HCT116 (cell line): ENCODE measurements around the gene NLRP14. TPM values are rescaled to one million over a fixed set of nuclear protein-coding genes. Genes with fewer than 3 reads are reported as not detected.
A peak's percentile ranks its signal among the peaks of the same experiment; 100 is the strongest.

ENCODE experiments used
- ATAC-seq: fragments of 200-7000 bp; cut with Tn5 transposase; 2 replicates; pipeline ENCODE4 v1.9.1; 2020; ENCODE audit warnings: mild to moderate bottlenecking, moderate library complexity
- BruUV-seq: library from RNA; stranded (reverse); fragments of 400-500 nt; replicated peaks from 2 replicates; lab custom pipeline; 2021; lab: Mats Ljungman, UMichigan
- CTCF ChIA-PET: fragments of 300-600 bp; sonication (Branson Sonifier 250); formaldehyde crosslinking; loops from one replicate; lab custom pipeline; 2021; ENCODE audit warnings: antibody characterized with exemption; lab: Charles Lee
- POLR2A ChIA-PET: fragments of 300-600, 350-600 bp; sonication (Branson Sonifier 250); formaldehyde crosslinking; loops from one replicate; lab custom pipeline; 2021; ENCODE audit warnings: antibody characterized with exemption; lab: Charles Lee
- RAD21 ChIA-PET, 2 experiments: fragments of 300-600 bp; sonication (Branson Sonifier 250); formaldehyde crosslinking; loops; one replicate each; lab custom pipeline; 2023; ENCODE audit warnings: low total read pairs in 2 of 2; ENCODE audit not compliant: uncharacterized antibody in 2 of 2, unreplicated experiment in 2 of 2, low non-redundant PET in 1 of 2; lab: Charles Lee
- DNase-seq: peaks from one replicate; pipeline ENCODE4 v3.0.0-alpha.2; 2010; ENCODE audit warnings: low read depth, low spot score
- H2AFZ ChIP-seq: fragments of 200-600 bp; shearing (Covaris generic), sonication (generic); 2 replicates; pipeline ENCODE4 v1.6.1; 2017; ENCODE audit warnings: low read depth, mixed run types, mixed read lengths, antibody characterized with exemption, low read length; ENCODE audit not compliant: poor library complexity, severe bottlenecking
- H3K27ac ChIP-seq: 2 replicates; pipeline ENCODE4 v1.5.1; 2012; ENCODE audit warnings: low read depth, low read length
- H3K27me3 ChIP-seq: fragments of 200-600 bp; sonication (generic); 2 replicates; pipeline ENCODE4 v1.6.1; 2016; ENCODE audit warnings: mixed run types, low read length, mixed read lengths; ENCODE audit not compliant: insufficient read depth
- H3K36me3 ChIP-seq, 2 experiments: fragments of 200-500 bp in 1 of 2; fragments of 200-600 bp in 1 of 2; sonication (Bioruptor generic) in 1 of 2; sonication (generic) in 1 of 2; 2 replicates each; pipeline versions ENCODE4 v1.5.1 to v1.6.1; 2014 to 2016; ENCODE audit warnings: low read length in 2 of 2, inconsistent platforms in 1 of 2, mixed read lengths in 1 of 2, mixed run types in 1 of 2; ENCODE audit not compliant: insufficient read depth in 2 of 2, control insufficient read depth in 1 of 2
- H3K4me1 ChIP-seq, 2 experiments: fragments of 200-600 bp in 1 of 2; sonication (generic) in 1 of 2; 2 replicates each; pipeline versions ENCODE4 v1.5.1 to v1.6.1; 2012 to 2017; ENCODE audit warnings: low read length in 2 of 2, inconsistent platforms in 1 of 2, mild to moderate bottlenecking in 1 of 2, mixed read lengths in 1 of 2, mixed run types in 1 of 2, moderate library complexity in 1 of 2; ENCODE audit not compliant: insufficient read depth in 2 of 2, control insufficient read depth in 1 of 2
- H3K4me2 ChIP-seq: fragments of 200-600 bp; sonication (generic); 2 replicates; pipeline ENCODE4 v1.6.1; 2017; ENCODE audit warnings: mixed run types, low read length, mixed read lengths
- H3K4me3 ChIP-seq, 2 experiments: fragments of 200-600 bp in 1 of 2; sonication (generic) in 1 of 2; replicated peaks in 1 of 2; 2 replicates each; pipeline ENCODE4 v1.5.1; 2011 to 2016; ENCODE audit warnings: low read length in 2 of 2, control low read depth in 1 of 2, low read depth in 1 of 2, mild to moderate bottlenecking in 1 of 2, mixed read lengths in 1 of 2, mixed run types in 1 of 2
- H3K79me2 ChIP-seq: fragments of 200-600 bp; sonication (generic); 2 replicates; pipeline ENCODE4 v1.6.1; 2017; ENCODE audit warnings: mild to moderate bottlenecking, mixed run types, low read length, moderate library complexity, mixed read lengths; ENCODE audit not compliant: insufficient read depth
- H3K9ac ChIP-seq: fragments of 200-600 bp; sonication (generic); 2 replicates; pipeline ENCODE4 v1.6.1; 2016; ENCODE audit warnings: low read length, mixed read lengths
- H3K9me2 ChIP-seq: fragments of 200-600 bp; sonication (generic), shearing (Covaris generic); 2 replicates; pipeline ENCODE4 v1.6.1; 2017; ENCODE audit warnings: mixed run types, mild to moderate bottlenecking, moderate library complexity; ENCODE audit not compliant: insufficient read depth
- H3K9me3 ChIP-seq, 2 experiments: fragments of 200-500 bp in 1 of 2; fragments of 200-600 bp in 1 of 2; sonication (Bioruptor generic) in 1 of 2; sonication (generic) in 1 of 2; 2 replicates each; pipeline ENCODE4 v1.6.1; 2014 to 2017; ENCODE audit warnings: low read length in 2 of 2, mixed read lengths in 2 of 2, inconsistent platforms in 1 of 2, low read depth in 1 of 2, mild to moderate bottlenecking in 1 of 2, mixed run types in 1 of 2, moderate library complexity in 1 of 2; ENCODE audit not compliant: control insufficient read depth in 1 of 2, insufficient read depth in 1 of 2
- H4K20me1 ChIP-seq: fragments of 200-600 bp; sonication (generic), shearing (Covaris generic); 2 replicates; pipeline ENCODE4 v1.6.1; 2017; ENCODE audit warnings: mixed run types, mild to moderate bottlenecking, moderate library complexity; ENCODE audit not compliant: insufficient read depth
- ATF3 ChIP-seq: IDR thresholded peaks from 2 replicates; pipeline ENCODE4 v1.6.1; 2012
- CEBPB ChIP-seq: IDR thresholded peaks from 2 replicates; pipeline ENCODE4 v1.6.1; 2012; ENCODE audit warnings: low read depth
- CTCF ChIP-seq, 3 experiments: fragments of 200-600 bp in 1 of 3; sonication (generic) in 1 of 3; IDR thresholded peaks in 2 of 3; conservative IDR thresholded peaks in 1 of 3; 2 replicates each; pipeline ENCODE4 v1.5.1; 2012 to 2017; ENCODE audit warnings: low read depth in 2 of 3, low read length in 2 of 3, antibody characterized with exemption in 1 of 3, borderline replicate concordance in 1 of 3, control low read depth in 1 of 3, mild to moderate bottlenecking in 1 of 3, mixed read lengths in 1 of 3, mixed run types in 1 of 3, moderate library complexity in 1 of 3; ENCODE audit not compliant: insufficient read depth in 1 of 3
- EGR1 ChIP-seq: IDR thresholded peaks from 2 replicates; pipeline ENCODE4 v1.6.1; 2012; ENCODE audit warnings: low read depth
- EZH2 ChIP-seq: fragments of 200-600 bp; sonication (generic); IDR thresholded peaks from 2 replicates; pipeline ENCODE4 v1.6.1; 2017; ENCODE audit warnings: antibody characterized with exemption, mixed run types
- JUND ChIP-seq: IDR thresholded peaks from 2 replicates; pipeline ENCODE4 v1.6.1; 2012
- MAX ChIP-seq: IDR thresholded peaks from 2 replicates; pipeline ENCODE4 v1.6.1; 2012
- POLR2A ChIP-seq: IDR thresholded peaks from 2 replicates; pipeline ENCODE4 v1.7.0; 2011; ENCODE audit warnings: borderline replicate concordance; ENCODE audit not compliant: insufficient read depth, insufficient read length; ENCODE audit errors: extremely low read depth
- POLR2AphosphoS5 ChIP-seq: IDR thresholded peaks from 2 replicates; pipeline ENCODE4 v1.6.1; 2011; ENCODE audit warnings: mild to moderate bottlenecking, low read depth, low read length, moderate library complexity
- RAD21 ChIP-seq: IDR thresholded peaks from 2 replicates; pipeline ENCODE4 v1.6.1; 2012; ENCODE audit warnings: low read depth, mild to moderate bottlenecking
- REST ChIP-seq: IDR thresholded peaks from 2 replicates; pipeline ENCODE4 v1.6.1; 2012; ENCODE audit warnings: low read depth
- SIN3A ChIP-seq: IDR thresholded peaks from 2 replicates; pipeline ENCODE4 v1.6.1; 2012; ENCODE audit warnings: low read depth
- SP1 ChIP-seq: IDR thresholded peaks from 2 replicates; pipeline ENCODE4 v1.6.1; 2012; ENCODE audit warnings: low read depth
- TCF7L2 ChIP-seq: IDR thresholded peaks from 2 replicates; pipeline ENCODE4 v1.7.0; 2011; ENCODE audit warnings: borderline replicate concordance, inconsistent platforms; ENCODE audit not compliant: insufficient read depth, insufficient read length; ENCODE audit errors: extremely low read depth
- ZFX ChIP-seq: fragments of 450-650 bp; IDR thresholded peaks from 2 replicates; pipeline ENCODE4 v1.6.1; 2017
- ZNF274 ChIP-seq: fragments of 200-500 bp; sonication (Bioruptor generic); IDR thresholded peaks from 2 replicates; pipeline ENCODE4 v1.6.1; 2014; ENCODE audit warnings: mild to moderate bottlenecking, low read depth, low read length, inconsistent platforms
- intact Hi-C: fragments of 100-400 bp; cut with micrococcal nuclease; formaldehyde crosslinking; loops from 2 replicates; pipeline ENCODE4 v1.10.0; 2022
- total RNA-seq: library from RNA; stranded (reverse); gene quantifications from one replicate; pipeline ENCODE4 v1.2.1, GENCODE V29; 2021; ENCODE audit not compliant: unreplicated experiment

The NLRP14 gene
- total RNA-seq, 1 experiment from 2014 or later = 0.49 TPM

GRCh38 chr11:6995703-6996102, 24.6 kb upstream of the NLRP14 start:
- ATAC-seq = 0 out of 2 replicates have a peak, but pooled peaks have one; percentile 40

GRCh38 chr11:7004482-7004881, 15.8 kb upstream of the NLRP14 start:
- DNase-seq (no peak), ATAC-seq (peak; percentile 47; the same call in 1 of the 2 replicates)
- RAD21 ChIA-PET = no interaction called here
- no peak overlapping the region; the same call in 1 of the 2 replicates for H3K4me2 ChIP-seq
- no peaks in the 10 kb centered on the region for H3K9me2 ChIP-seq
- H3K79me2 ChIP-seq = no peaks in the 10 kb centered on the region
- no peaks in the 10 kb centered on the region for H3K9me3 ChIP-seq
- no peak overlapping the region for H3K9ac ChIP-seq
- POLR2A ChIA-PET = no interaction called here
- H3K27me3 ChIP-seq = no peaks in the 10 kb centered on the region
- H2AFZ ChIP-seq = no peak overlapping the region
- no TSS peak for BruUV-seq
- no peak overlapping the region for H3K27ac ChIP-seq
- intact Hi-C loops = no loop called here
- CTCF ChIA-PET = no interaction called here
- H3K36me3 ChIP-seq = no peaks in the 10 kb centered on the region
- H4K20me1 ChIP-seq = no peaks in the 10 kb centered on the region
- H3K4me3 ChIP-seq = no peak overlapping the region
- peaks cover 0 to 6% of the 10 kb centered on the region in 2 experiments; a peak in 2 of 4 replicates for H3K4me1 ChIP-seq
- TF ChIP-seq POLR2AphosphoS5 (no peak), POLR2A (no peak), ATF3 (no peak), CTCF (IDR thresholded peaks at IDR 0.05 in 2 of 3, conservative IDR thresholded peaks at IDR 0.05 in 1 of 3; ENCODE audit: borderline replicate concordance in 1 of 3, insufficient read depth in 1 of 3, low read depth in 2 of 3, low read length in 2 of 3) (no peak), TCF7L2 (no peak), REST (no peak), MAX (no peak), SIN3A (no peak), CEBPB (no peak), EZH2 (no peak), RAD21 (no peak), SP1 (no peak), EGR1 (no peak), ZFX (no peak), ZNF274 (no peak)

More at GRCh38 chr11:6995703-6996102, 24.6 kb upstream of the NLRP14 start:
- no peak for DNase-seq
- Histone ChIP-seq H3K4me3 (no peak overlapping the region), H3K36me3 (no peaks in the 10 kb centered on the region), H3K27ac (no peak overlapping the region), H4K20me1 (no peaks in the 10 kb centered on the region), H3K9ac (no peak overlapping the region), H3K9me3 (no peaks in the 10 kb centered on the region), H3K79me2 (no peaks in the 10 kb centered on the region), H3K4me1 (peaks cover 0 to 5% of the 10 kb centered on the region in 2 experiments; a peak in 1 of 4 replicates), H3K9me2 (no peaks in the 10 kb centered on the region), H3K4me2 (no peak overlapping the region), H2AFZ (no peak overlapping the region), H3K27me3 (no peaks in the 10 kb centered on the region)
- ChIA-PET CTCF (no interaction called here), RAD21 (no interaction called here), POLR2A (no interaction called here)
- intact Hi-C loops = no loop called here
- no TSS peak for BruUV-seq
- TF ChIP-seq RAD21 = peak; percentile 23; the same call in 1 of the 2 replicates
- TF ChIP-seq JUND = no peak
